NB4 (cell line): ENCODE data around the gene ABHD5.

Experiments
- MAX ChIP-seq: IDR thresholded peaks from 2 replicates; pipeline ENCODE4 v1.6.1; 2011; ENCODE audit warnings: low read depth, low read length
- POLR2A ChIP-seq: IDR thresholded peaks from 2 replicates; pipeline ENCODE4 v1.6.1; 2011; ENCODE audit warnings: mild to moderate bottlenecking; ENCODE audit not compliant: insufficient read length; ENCODE audit errors: extremely low read depth
- TF ChIP-seq, protein P1 (sequence below): IDR thresholded peaks from one replicate; pipeline ENCODE4 v1.5.1; 2012; ENCODE audit warnings: low read depth, low read length

DNA sequence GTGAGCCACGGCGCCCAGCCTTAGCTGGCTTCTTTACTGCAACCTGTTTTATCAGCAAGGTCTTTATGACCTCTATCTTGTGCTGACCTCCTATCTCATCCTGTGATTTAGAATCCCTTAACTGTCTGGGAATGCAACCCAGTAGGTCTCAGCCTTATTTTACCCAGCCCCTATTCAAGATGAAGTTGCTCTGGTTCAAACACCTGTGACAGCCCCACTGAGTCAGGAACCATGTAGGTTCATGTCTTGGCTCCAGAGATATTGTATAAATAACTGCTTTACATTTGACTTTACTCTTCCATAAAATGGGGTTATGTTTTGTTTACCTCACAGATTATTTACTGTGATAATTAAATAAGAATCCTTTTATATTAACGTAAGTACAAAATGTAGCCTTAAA is 41.8 kb upstream of the ABHD5 start:
- TF ChIP-seq, protein P1, sequence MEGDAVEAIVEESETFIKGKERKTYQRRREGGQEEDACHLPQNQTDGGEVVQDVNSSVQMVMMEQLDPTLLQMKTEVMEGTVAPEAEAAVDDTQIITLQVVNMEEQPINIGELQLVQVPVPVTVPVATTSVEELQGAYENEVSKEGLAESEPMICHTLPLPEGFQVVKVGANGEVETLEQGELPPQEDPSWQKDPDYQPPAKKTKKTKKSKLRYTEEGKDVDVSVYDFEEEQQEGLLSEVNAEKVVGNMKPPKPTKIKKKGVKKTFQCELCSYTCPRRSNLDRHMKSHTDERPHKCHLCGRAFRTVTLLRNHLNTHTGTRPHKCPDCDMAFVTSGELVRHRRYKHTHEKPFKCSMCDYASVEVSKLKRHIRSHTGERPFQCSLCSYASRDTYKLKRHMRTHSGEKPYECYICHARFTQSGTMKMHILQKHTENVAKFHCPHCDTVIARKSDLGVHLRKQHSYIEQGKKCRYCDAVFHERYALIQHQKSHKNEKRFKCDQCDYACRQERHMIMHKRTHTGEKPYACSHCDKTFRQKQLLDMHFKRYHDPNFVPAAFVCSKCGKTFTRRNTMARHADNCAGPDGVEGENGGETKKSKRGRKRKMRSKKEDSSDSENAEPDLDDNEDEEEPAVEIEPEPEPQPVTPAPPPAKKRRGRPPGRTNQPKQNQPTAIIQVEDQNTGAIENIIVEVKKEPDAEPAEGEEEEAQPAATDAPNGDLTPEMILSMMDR: no peak
- TF ChIP-seq POLR2A (no peak), MAX (no peak)
